Activated CD8-positive, alpha-beta T cell treated with anti-CD3 and anti-CD28 coated beads for 36 hours (primary cell): ENCODE measurements around the gene KANTR. TPM values are rescaled to one million over a fixed set of nuclear protein-coding genes. Genes with fewer than 3 reads are reported as not detected.

ENCODE experiments used
- ATAC-seq: fragments of 200-7000 bp; cut with Tn5 transposase; one replicate; pipeline ENCODE4 v1.10.0; 2021; ENCODE audit warnings: mild to moderate bottlenecking, moderate library complexity
- CTCF ChIA-PET: fragments of 350-600 bp; sonication (Branson Sonifier 250); formaldehyde crosslinking; loops from one replicate; lab custom pipeline; 2021; ENCODE audit warnings: antibody characterized with exemption; lab: Charles Lee
- POLR2A ChIA-PET: fragments of 350-600 bp; sonication (Branson Sonifier 250); formaldehyde crosslinking; loops from one replicate; lab custom pipeline; 2021; ENCODE audit warnings: antibody characterized with exemption; lab: Charles Lee
- DNase-seq: peaks from one replicate; pipeline ENCODE4 v3.0.0-alpha.2; 2020
- H3K27ac Mint-ChIP-seq: one replicate; pipeline ENCODE4 v1.8.0; 2021; ENCODE audit warnings: mild to moderate bottlenecking, mixed read lengths
- H3K27me3 Mint-ChIP-seq: one replicate; pipeline ENCODE4 v1.8.0; 2021; ENCODE audit warnings: mixed read lengths
- H3K36me3 Mint-ChIP-seq: one replicate; pipeline ENCODE4 v1.8.0; 2021; ENCODE audit warnings: low read depth, mixed read lengths
- H3K4me1 Mint-ChIP-seq: one replicate; pipeline ENCODE4 v1.8.0; 2021; ENCODE audit warnings: low read depth, mixed read lengths
- H3K4me3 Mint-ChIP-seq: one replicate; pipeline ENCODE4 v1.8.0; 2021; ENCODE audit warnings: mild to moderate bottlenecking, moderate library complexity, mixed read lengths
- H3K9me3 Mint-ChIP-seq: one replicate; pipeline ENCODE4 v1.8.0; 2021; ENCODE audit warnings: mixed read lengths
- intact Hi-C: fragments of 100-400 bp; cut with micrococcal nuclease; formaldehyde crosslinking; loops from one replicate; pipeline ENCODE4 v1.10.0; 2022
- total RNA-seq, 2 experiments: library from RNA; stranded (reverse); gene quantifications; one replicate each; pipeline ENCODE4 v1.2.3, GENCODE V29; 2021
- TF ChIP-seq, protein P1 (sequence below): fragments of 200-600 bp; IDR thresholded peaks from one replicate; pipeline ENCODE4 v1.8.0; 2022; ENCODE audit warnings: antibody characterized with exemption, mild to moderate bottlenecking

The KANTR gene
- total RNA-seq, 2 experiments from 2014 or later, result 11.1 to 11.7 TPM

DNA sequence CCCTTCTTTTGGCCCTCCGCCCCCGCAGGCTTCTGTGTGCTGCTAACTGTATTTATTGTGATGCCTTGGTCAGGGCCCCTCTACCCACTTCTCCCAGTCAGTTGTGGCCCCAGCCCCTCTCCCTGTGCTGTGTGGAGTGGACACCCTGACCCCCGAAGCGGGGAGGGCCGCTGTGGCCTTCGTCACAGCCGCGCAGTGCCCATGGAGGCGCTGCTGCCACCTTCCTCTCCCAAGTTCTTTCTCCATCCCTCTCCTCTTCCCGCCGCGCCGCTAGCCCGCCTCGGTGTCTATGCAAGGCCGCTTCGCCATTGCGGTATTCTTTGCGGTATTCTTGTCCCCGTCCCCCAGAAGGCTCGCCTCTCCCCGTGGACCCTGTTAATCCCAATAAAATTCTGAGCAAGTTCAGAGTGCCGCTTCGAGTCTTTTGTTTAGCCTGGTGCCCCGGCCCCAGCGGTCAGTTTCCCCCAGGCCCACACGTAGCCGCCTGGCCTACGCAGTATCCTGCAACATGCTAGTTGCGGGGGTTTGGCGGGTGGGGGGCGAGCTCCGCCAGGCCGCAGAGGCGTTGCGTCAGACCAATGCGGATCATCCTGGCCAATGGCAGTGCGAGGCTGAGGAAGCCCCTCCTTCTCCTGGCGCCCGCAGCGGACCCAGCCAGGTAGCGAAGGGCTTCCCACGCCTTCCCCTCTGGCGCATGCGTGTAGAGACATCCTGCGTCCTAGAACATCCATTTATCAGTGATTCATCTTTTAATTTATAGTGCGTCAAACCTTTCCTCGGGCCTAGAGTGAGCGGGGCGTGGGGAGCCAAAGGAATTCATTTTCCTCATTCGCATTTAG, 5.6 kb upstream of the KANTR start:
- H3K27me3 Mint-ChIP-seq, result no peaks in the 10 kb centered on the region
- POLR2A ChIA-PET, result no interaction called here
- peaks cover 53% of the 10 kb centered on the region for H3K4me1 Mint-ChIP-seq

DNA sequence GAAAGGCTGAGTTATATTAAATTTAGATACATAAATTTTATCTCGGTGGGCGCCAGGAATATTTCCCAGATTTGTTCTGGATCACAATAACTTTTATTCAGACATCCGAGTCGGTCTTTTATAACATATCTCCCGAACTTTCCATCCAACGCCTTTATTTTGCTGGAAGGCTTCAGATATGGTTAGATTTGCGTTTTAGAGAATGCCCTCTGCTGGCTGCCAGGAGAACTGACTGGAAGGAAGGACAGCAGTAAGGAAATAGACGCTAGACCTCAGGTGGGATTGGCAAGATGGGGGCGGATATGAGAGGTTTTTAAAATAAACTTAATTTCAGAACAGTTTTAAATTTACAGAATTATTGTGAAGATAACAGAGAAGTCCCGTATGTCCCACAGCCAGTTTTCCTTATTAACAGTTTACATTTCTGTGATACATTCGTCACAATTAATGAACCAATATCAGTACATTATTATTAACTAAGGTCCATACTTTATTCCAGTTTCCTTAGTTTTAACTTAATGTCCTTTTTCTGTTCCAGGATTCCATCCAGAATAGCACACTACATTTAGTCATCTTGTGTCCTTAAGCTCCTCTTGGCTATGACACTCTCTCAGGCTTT, 4.6 kb upstream of the KANTR start:
- no peaks in the 10 kb centered on the region for H3K27me3 Mint-ChIP-seq
- CTCF ChIA-PET, result interaction anchor here (0.9 to 2.7 kb wide), 3 partner anchors 17 to 93 kb away, joined by 3 to 20 read pairs (median 8); no protein-coding TSS in a partner anchor
- ATAC-seq (no peak), DNase-seq (peak; percentile 50)
- POLR2A ChIA-PET, result interaction anchor here (0.6 kb wide), 1 partner anchor 137 kb away, joined by 3 read pairs; no protein-coding TSS in a partner anchor
- intact Hi-C loops, result loop anchor here (2.0 kb wide), 1 partner anchor 19 kb away; no protein-coding TSS in a partner anchor
- TF ChIP-seq, protein P1, sequence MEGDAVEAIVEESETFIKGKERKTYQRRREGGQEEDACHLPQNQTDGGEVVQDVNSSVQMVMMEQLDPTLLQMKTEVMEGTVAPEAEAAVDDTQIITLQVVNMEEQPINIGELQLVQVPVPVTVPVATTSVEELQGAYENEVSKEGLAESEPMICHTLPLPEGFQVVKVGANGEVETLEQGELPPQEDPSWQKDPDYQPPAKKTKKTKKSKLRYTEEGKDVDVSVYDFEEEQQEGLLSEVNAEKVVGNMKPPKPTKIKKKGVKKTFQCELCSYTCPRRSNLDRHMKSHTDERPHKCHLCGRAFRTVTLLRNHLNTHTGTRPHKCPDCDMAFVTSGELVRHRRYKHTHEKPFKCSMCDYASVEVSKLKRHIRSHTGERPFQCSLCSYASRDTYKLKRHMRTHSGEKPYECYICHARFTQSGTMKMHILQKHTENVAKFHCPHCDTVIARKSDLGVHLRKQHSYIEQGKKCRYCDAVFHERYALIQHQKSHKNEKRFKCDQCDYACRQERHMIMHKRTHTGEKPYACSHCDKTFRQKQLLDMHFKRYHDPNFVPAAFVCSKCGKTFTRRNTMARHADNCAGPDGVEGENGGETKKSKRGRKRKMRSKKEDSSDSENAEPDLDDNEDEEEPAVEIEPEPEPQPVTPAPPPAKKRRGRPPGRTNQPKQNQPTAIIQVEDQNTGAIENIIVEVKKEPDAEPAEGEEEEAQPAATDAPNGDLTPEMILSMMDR, result peak; percentile 78
- H3K36me3 Mint-ChIP-seq, result peaks cover 34% of the 10 kb centered on the region
- no peaks in the 10 kb centered on the region for H3K9me3 Mint-ChIP-seq
- peaks cover 44% of the 10 kb centered on the region for H3K4me1 Mint-ChIP-seq
- H3K4me3 Mint-ChIP-seq, result peak overlapping the region; percentile 75
- peak overlapping the region; percentile 94 for H3K27ac Mint-ChIP-seq

More for the DNA sequence above, 5.6 kb upstream of the KANTR start:
- intact Hi-C loops, result loop anchor here (2.0 kb wide), 1 partner anchor 18 kb away; no protein-coding TSS in a partner anchor
- TF ChIP-seq, protein P1, result no peak
- peak overlapping the region; percentile 94 for H3K27ac Mint-ChIP-seq
- H3K36me3 Mint-ChIP-seq, result peaks cover 44% of the 10 kb centered on the region
- H3K4me3 Mint-ChIP-seq, result peak overlapping the region; percentile 75
- DNase-seq (peak; percentile 89), ATAC-seq (peak; percentile 74)
- H3K9me3 Mint-ChIP-seq, result no peaks in the 10 kb centered on the region
- CTCF ChIA-PET, result interaction anchor here (2.1 to 2.7 kb wide), 2 partner anchors 16 to 18 kb away, joined by 8 to 20 read pairs; no protein-coding TSS in a partner anchor

DNA sequence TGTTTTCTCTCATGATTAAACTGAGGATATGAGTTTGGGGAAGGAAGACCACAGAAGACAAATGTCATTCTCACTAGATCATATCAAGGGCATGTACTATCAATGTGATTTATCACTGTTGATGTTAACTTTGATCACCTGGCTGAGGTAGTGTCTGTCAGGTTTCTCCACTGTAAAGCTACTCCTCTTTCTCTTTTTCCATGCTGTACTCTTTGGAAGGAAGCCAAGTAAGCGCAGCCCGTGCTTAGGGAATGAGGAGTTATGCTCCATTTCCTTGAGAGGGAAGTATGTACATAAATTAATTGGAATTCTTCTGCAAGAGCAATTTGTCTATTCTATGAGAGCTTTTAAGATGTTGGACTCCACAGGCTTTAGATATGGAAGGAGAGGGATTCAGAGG, 4.0 kb upstream of the KANTR start:
- Mint-ChIP-seq H3K27ac (no peak overlapping the region), H3K4me3 (no peak overlapping the region), H3K9me3 (no peaks in the 10 kb centered on the region), H3K4me1 (peaks cover 38% of the 10 kb centered on the region), H3K27me3 (no peaks in the 10 kb centered on the region), H3K36me3 (peaks cover 28% of the 10 kb centered on the region)
- TF ChIP-seq, protein P1, result no peak
- ChIA-PET POLR2A (interaction anchor here (0.6 kb wide), 1 partner anchor 136 kb away, joined by 3 read pairs; no protein-coding TSS in a partner anchor), CTCF (interaction anchor here (0.9 to 2.7 kb wide), 3 partner anchors 17 to 93 kb away, joined by 3 to 20 read pairs (median 8); no protein-coding TSS in a partner anchor)
- no peak for ATAC-seq
- no peak for DNase-seq
- intact Hi-C loops, result loop anchor here (2.0 kb wide), 1 partner anchor 19 kb away; no protein-coding TSS in a partner anchor

DNA sequence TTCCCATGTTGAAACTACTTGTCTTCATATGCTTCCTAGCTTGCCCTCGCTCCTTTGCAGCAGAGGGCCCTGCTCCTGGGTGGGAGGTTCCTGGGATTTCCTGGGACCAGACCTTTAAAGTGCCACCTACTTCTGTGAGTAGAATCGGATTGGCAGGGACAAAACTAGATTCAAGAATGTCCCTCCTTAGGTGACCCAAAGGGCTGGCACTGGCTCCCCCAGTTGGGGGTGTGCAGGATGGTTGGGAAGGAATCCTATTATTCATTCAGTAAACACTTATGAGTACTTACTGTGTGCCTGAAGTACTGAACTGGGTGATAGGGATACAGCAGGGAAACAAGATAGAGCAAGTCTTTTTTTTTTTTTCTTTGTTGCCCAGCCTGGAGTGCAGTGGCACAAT, 2.6 kb upstream of the KANTR start:
- Mint-ChIP-seq H3K27me3 (no peaks in the 10 kb centered on the region), H3K36me3 (peaks cover 15% of the 10 kb centered on the region), H3K9me3 (no peaks in the 10 kb centered on the region), H3K27ac (no peak overlapping the region), H3K4me1 (peaks cover 34% of the 10 kb centered on the region), H3K4me3 (no peak overlapping the region)
- ATAC-seq (no peak), DNase-seq (no peak)
- intact Hi-C loops, result no loop called here
- TF ChIP-seq, protein P1, result no peak
- CTCF ChIA-PET, result interaction anchor here (1.9 kb wide), 1 partner anchor 19 kb away, joined by 5 read pairs; no protein-coding TSS in a partner anchor
- POLR2A ChIA-PET, result no interaction called here
